ENCODE data around the gene POU2F1.
A peak's percentile ranks its signal among the peaks of the same experiment; 100 is the strongest.

The POU2F1 gene

DNA sequence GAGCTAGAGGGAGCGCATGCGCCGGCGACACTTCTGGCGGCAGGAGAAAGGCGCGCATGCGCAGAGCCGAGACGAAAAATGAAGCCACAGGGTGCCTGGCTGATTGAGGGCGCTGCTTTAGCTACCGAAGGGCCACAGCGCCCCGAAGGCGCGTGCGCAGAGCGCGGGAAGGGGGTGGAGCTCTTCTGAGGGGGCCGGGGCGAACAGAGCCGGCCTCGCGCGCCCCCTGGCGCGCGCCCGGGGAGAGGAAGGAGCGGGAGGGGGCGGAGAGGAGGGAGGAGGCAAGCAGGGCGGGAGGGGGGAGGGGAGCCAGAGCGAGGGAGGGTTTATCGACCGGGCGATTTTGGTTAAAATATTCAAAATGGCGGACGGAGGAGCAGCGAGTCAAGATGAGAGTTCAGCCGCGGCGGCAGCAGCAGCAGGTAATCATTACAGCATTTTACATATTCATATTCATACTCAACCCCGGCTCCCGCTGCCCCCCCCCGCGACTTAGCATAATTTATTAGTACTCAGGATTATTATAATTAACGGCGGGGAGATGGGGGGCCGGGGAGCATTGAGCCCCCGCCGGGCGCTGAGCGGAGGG lies at the start of gene POU2F1:
Gene POU2F1 (plus strand): TSS at position 350 of the 589 bp plus-strand sequence. CDS start 12 bp downstream, at position 362.
- TF ChIP-seq POLR2AphosphoS5 (IDR thresholded peaks at IDR 0.05; ENCODE audit: borderline replicate concordance, low read depth, low read length) (no peak; the same call in 1 of the 2 replicates), FOXP2 (optimal IDR thresholded peaks at IDR 0.05; ENCODE audit: control extremely low read depth, extremely low read length, insufficient read depth) (no peak), EZH2 (IDR thresholded peaks at IDR 0.05) (no peak)

DNA sequence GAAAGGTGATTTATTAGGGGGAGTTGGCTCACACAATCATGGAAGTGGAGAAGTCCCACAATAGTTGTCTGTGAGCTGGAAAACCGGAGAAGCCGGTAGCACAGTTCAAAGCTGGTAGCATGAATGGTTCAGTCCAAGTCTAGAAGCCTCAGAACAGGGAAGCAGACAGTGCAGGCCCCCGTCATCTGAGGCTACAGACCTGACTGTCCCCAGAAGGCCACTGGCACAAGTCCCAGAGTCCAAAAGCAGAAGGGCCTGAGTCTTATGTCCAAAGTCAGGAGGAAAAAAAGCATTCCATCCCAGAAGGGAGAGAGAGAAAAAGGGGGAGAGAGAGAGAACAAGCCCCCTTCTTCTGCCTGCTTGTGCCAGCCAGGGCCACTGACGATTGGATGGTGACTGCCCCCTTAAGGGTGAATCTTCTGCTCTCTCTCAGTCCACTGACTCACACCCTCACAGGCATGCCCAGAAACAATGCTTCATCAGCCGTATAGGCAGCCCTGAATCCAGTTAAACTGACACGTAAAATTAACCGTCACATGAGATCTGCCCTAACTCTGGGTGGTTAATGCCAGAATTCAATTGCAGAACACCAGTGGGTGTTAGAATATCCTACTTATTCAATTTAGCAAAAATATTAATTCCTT lies 49.3 kb upstream of the POU2F1 start:
- no peak for TF ChIP-seq EZH2 (IDR thresholded peaks at IDR 0.05)
- TF ChIP-seq FOXP2 (optimal IDR thresholded peaks at IDR 0.05; ENCODE audit: control extremely low read depth, extremely low read length, insufficient read depth) = no peak
- no peak for TF ChIP-seq POLR2AphosphoS5 (IDR thresholded peaks at IDR 0.05; ENCODE audit: borderline replicate concordance, low read depth, low read length)
- H3K9ac ChIP-seq (ENCODE audit: insufficient read length) = no peak overlapping the region
- DNase-seq (ENCODE audit: low read depth, low spot score) = no peak
- no peaks in the 10 kb centered on the region for H3K36me3 ChIP-seq (ENCODE audit: insufficient read depth, low read length)
- H3K9me3 ChIP-seq (ENCODE audit: low read depth, low read length) = no peaks in the 10 kb centered on the region
- no peak overlapping the region for H3K4me3 ChIP-seq
- H3K27ac ChIP-seq = no peak overlapping the region

More for the DNA sequence above, at the start of gene POU2F1:
- peak within 1 kb of the TSS; percentile 99 for H3K27ac ChIP-seq
- peak; percentile 96 for DNase-seq (ENCODE audit: low read depth, low spot score)
- H3K36me3 ChIP-seq (ENCODE audit: insufficient read depth, low read length) = no peaks in the 10 kb centered on the region
- H3K9me3 ChIP-seq (ENCODE audit: low read depth, low read length) = no peaks in the 10 kb centered on the region
- peak within 1 kb of the TSS; percentile 97 for H3K9ac ChIP-seq (ENCODE audit: insufficient read length)
- H3K4me3 ChIP-seq = peak within 1 kb of the TSS; percentile 98

DNA sequence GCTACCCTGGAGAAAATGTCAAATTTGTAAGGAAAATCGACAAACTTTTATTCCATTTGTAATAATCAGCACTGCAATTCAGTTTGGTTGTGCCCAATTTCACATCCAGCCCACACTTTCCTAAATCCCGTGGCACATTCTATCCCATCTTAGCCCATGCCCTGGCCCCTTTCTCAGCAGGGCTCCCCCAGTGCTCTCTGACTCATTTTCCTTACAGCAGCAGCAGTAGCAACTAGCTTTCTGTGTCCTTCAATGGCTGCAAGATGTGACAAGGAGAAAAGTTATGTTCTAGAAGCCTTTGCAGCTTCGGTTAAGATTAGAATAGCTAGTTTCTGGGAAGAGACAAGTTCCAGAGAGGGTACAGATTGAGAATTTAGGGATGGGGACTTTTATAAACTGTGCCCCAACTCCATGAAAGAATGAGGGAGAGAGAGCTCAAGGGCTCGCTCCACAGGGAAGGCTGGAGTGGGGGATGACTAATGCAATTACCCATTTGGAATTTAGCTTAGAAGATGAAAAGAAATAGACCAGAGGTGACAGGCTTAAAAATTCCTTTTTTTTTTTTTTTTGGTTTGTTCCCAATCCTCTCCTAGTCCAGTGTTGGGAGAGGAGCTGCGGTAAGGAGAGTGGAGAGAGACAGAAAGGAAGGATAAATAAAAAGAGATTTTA lies 47.0 kb upstream of the POU2F1 start:
- Histone ChIP-seq H3K4me3 (no peak overlapping the region), H3K9me3 (ENCODE audit: low read depth, low read length) (no peaks in the 10 kb centered on the region), H3K36me3 (ENCODE audit: insufficient read depth, low read length) (no peaks in the 10 kb centered on the region), H3K27ac (no peak overlapping the region), H3K9ac (ENCODE audit: insufficient read length) (no peak overlapping the region)
- TF ChIP-seq EZH2 (IDR thresholded peaks at IDR 0.05) (no peak), POLR2AphosphoS5 (IDR thresholded peaks at IDR 0.05; ENCODE audit: borderline replicate concordance, low read depth, low read length) (no peak), FOXP2 (optimal IDR thresholded peaks at IDR 0.05; ENCODE audit: control extremely low read depth, extremely low read length, insufficient read depth) (no peak)
- no peak for DNase-seq (ENCODE audit: low read depth, low spot score)

DNA sequence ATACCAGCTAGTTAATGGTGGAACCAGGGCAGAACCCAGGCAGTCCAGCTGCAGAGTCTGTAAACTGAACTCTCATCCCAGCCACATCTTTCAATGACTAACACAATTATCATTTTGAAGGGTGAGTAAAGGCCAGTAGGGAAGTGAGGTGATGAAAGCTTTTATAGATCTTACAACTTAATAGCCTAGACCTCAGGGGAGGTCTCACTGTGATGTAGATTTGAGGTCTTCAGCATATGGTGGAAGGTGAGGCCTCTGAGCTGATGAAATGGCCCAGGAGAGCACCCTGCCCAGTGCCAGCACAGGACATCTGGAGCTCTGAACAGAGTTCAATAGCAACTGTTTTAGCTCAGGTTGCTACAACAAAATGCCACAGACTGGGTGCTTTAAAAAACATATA lies 44.8 kb upstream of the POU2F1 start:
- DNase-seq (ENCODE audit: low read depth, low spot score) = no peak
- Histone ChIP-seq H3K9me3 (ENCODE audit: low read depth, low read length) (no peaks in the 10 kb centered on the region), H3K27ac (no peak overlapping the region), H3K9ac (ENCODE audit: insufficient read length) (no peak overlapping the region), H3K36me3 (ENCODE audit: insufficient read depth, low read length) (no peaks in the 10 kb centered on the region), H3K4me3 (no peak overlapping the region)
- TF ChIP-seq FOXP2 (optimal IDR thresholded peaks at IDR 0.05; ENCODE audit: control extremely low read depth, extremely low read length, insufficient read depth) = no peak
- TF ChIP-seq POLR2AphosphoS5 (IDR thresholded peaks at IDR 0.05; ENCODE audit: borderline replicate concordance, low read depth, low read length) = no peak
- no peak for TF ChIP-seq EZH2 (IDR thresholded peaks at IDR 0.05)

DNA sequence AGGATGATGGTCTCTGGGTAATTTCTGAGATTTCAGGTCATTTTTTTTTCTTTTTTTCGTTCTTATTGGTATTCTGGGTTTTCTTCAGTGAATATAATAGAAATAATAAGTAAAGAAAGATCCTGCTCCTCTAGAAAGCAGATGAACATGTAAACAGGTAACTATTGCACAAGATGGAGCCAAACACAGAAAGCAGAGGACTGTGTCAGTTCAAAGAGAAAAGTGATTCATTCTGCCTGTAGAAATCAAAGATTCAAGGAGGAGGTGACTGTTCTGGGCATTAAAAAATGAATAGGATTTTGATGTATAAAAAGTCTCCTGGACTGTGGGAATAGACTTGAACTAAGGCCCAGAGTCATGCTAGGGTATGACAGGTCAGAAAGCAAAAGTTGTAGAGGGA lies 41.9 kb upstream of the POU2F1 start:
- TF ChIP-seq POLR2AphosphoS5 (IDR thresholded peaks at IDR 0.05; ENCODE audit: borderline replicate concordance, low read depth, low read length) = no peak
- TF ChIP-seq FOXP2 (optimal IDR thresholded peaks at IDR 0.05; ENCODE audit: control extremely low read depth, extremely low read length, insufficient read depth) = no peak
- no peak for TF ChIP-seq EZH2 (IDR thresholded peaks at IDR 0.05)
- DNase-seq (ENCODE audit: low read depth, low spot score) = no peak

DNA sequence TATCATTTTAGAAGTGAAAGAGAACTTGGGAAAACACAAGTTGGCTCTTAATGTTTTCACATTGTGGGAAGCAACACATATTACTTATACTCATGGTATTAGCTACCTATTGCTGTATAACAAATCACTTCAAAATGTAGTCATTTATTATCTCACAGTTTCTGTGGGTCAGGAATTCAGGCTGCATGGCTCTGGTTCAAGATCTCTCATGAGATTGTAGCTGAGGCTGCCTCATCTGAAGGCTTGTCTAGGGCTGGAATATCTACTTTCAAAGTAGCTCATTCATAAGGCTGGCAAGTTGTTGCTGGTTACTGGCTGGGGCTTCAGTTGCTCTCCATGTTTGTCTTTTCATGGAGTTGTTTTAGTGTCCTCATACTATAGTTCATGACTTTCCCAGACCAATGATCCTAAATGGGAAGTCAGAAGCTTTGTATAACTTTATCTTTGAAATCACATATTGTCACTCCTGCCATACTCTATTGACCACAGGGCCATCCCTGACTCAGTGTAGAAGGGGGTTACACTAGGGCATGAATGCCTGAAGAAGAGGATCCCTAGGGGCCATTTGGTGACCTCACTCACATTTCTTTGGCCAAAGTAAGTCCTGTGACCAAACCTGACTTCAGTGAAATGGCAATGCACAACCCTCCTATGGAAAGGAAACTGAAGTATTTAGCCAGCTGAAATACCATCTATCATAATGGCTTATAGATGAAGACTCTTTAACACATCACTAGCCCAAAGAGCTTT lies 37.9 kb upstream of the POU2F1 start:
- TF ChIP-seq POLR2AphosphoS5 (IDR thresholded peaks at IDR 0.05; ENCODE audit: borderline replicate concordance, low read depth, low read length) = no peak
- TF ChIP-seq FOXP2 (optimal IDR thresholded peaks at IDR 0.05; ENCODE audit: control extremely low read depth, extremely low read length, insufficient read depth) = no peak
- TF ChIP-seq EZH2 (IDR thresholded peaks at IDR 0.05) = no peak
- no peaks in the 10 kb centered on the region for H3K36me3 ChIP-seq (ENCODE audit: insufficient read depth, low read length)
- no peak overlapping the region for H3K27ac ChIP-seq
- no peak overlapping the region for H3K4me3 ChIP-seq
- no peak for DNase-seq (ENCODE audit: low read depth, low spot score)
- no peak overlapping the region for H3K9ac ChIP-seq (ENCODE audit: insufficient read length)
- H3K9me3 ChIP-seq (ENCODE audit: low read depth, low read length) = no peaks in the 10 kb centered on the region

More for the DNA sequence above, 41.9 kb upstream of the POU2F1 start:
- Histone ChIP-seq H3K9me3 (ENCODE audit: low read depth, low read length) (no peaks in the 10 kb centered on the region), H3K4me3 (no peak overlapping the region), H3K27ac (no peak overlapping the region), H3K9ac (ENCODE audit: insufficient read length) (no peak overlapping the region), H3K36me3 (ENCODE audit: insufficient read depth, low read length) (no peaks in the 10 kb centered on the region)

DNA sequence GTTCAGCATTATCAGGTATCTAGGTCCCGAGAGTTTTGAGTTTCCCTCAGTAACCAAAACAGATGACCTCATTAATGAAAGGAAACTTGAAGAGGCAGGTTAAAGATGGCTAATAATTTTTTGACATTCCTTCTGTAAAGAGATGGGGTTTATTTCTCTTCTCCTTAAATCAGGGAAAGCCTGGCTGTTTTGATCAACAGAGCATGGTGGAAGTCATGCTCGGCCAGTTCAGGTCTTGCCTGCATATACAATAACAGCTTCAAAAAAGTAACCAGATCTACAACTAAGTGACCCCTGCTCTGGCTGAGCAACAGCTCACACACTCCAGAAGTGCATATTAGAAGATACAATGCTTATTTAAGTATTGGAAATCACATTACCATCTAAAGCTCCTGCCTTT lies 36.6 kb upstream of the POU2F1 start:
- Histone ChIP-seq H3K9ac (ENCODE audit: insufficient read length) (no peak overlapping the region), H3K36me3 (ENCODE audit: insufficient read depth, low read length) (no peaks in the 10 kb centered on the region), H3K9me3 (ENCODE audit: low read depth, low read length) (no peaks in the 10 kb centered on the region), H3K27ac (no peak overlapping the region), H3K4me3 (no peak overlapping the region)
- TF ChIP-seq EZH2 (IDR thresholded peaks at IDR 0.05) = no peak
- TF ChIP-seq FOXP2 (optimal IDR thresholded peaks at IDR 0.05; ENCODE audit: control extremely low read depth, extremely low read length, insufficient read depth) = no peak
- no peak for TF ChIP-seq POLR2AphosphoS5 (IDR thresholded peaks at IDR 0.05; ENCODE audit: borderline replicate concordance, low read depth, low read length)
- DNase-seq (ENCODE audit: low read depth, low spot score) = no peak

DNA sequence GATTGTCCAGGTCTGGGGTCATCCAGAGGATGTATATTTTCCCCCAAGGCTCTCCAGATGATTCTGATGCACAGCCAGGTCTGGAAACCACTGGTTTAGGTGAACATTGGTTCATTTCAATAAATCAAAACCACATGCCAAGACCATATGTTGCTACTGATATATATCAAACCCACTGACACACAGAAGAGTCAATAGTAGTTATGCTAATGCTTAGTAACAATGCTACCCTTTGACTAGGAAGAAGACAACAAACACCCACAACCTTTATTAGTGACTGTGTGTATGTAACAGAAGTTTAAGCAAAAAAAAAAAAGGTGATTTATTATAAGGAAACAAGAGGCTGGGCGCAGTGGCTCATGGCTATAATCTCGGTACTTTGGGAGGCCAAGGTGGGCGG lies 35.6 kb upstream of the POU2F1 start:
- DNase-seq (ENCODE audit: low read depth, low spot score) = no peak
- no peak overlapping the region for H3K27ac ChIP-seq
- TF ChIP-seq EZH2 (IDR thresholded peaks at IDR 0.05) (no peak), POLR2AphosphoS5 (IDR thresholded peaks at IDR 0.05; ENCODE audit: borderline replicate concordance, low read depth, low read length) (no peak), FOXP2 (optimal IDR thresholded peaks at IDR 0.05; ENCODE audit: control extremely low read depth, extremely low read length, insufficient read depth) (no peak)
- no peak overlapping the region for H3K9ac ChIP-seq (ENCODE audit: insufficient read length)
- H3K4me3 ChIP-seq = no peak overlapping the region
- H3K36me3 ChIP-seq (ENCODE audit: insufficient read depth, low read length) = no peaks in the 10 kb centered on the region
- no peaks in the 10 kb centered on the region for H3K9me3 ChIP-seq (ENCODE audit: low read depth, low read length)

Measured in SK-N-MC (cell line).